GM12801 (cell line): Measurements from ENCODE around the gene KCNMB2.

Source experiments
- CTCF ChIP-seq: IDR thresholded peaks from one replicate; pipeline ENCODE4 v1.5.1; 2011; ENCODE audit warnings: control low read depth; ENCODE audit not compliant: insufficient read length; ENCODE audit errors: extremely low read depth

Gene KCNMB2

GRCh38 chr3:178806651-178807050 is 270.4 kb downstream of the KCNMB2 start:
- no peak for TF ChIP-seq CTCF

- no peak for TF ChIP-seq CTCF
Measured at GRCh38 chr3:178807694-178808093, 271.5 kb downstream of the KCNMB2 start.

GRCh38 chr3:178808748-178809147 is 272.5 kb downstream of the KCNMB2 start:
- no peak for TF ChIP-seq CTCF

GRCh38 chr3:178810181-178810580 is 273.9 kb downstream of the KCNMB2 start:
- TF ChIP-seq CTCF: no peak

GRCh38 chr3:178822722-178823121 is 286.5 kb downstream of the KCNMB2 start:
- TF ChIP-seq CTCF: no peak

GRCh38 chr3:178823150-178823549 is 286.9 kb downstream of the KCNMB2 start:
- no peak for TF ChIP-seq CTCF

- TF ChIP-seq CTCF: no peak
Measured at GRCh38 chr3:178823591-178824246, 287.5 kb downstream of the KCNMB2 start.
